ENCODE measurements around the gene C2CD3. TPM values are rescaled to one million over a fixed set of nuclear protein-coding genes. Genes with fewer than 3 reads are reported as not detected.

C2CD3 gene
- total RNA-seq, 1 donor from 2014 or later = 23.9 TPM

- H3K4me3 Mint-ChIP-seq (ENCODE audit: unreplicated experiment) = no peak overlapping the region
- no peak overlapping the region for H3K27ac Mint-ChIP-seq (ENCODE audit: unreplicated experiment)
- no peak for DNase-seq (ENCODE audit: low spot score)
- H3K9me3 Mint-ChIP-seq (ENCODE audit: unreplicated experiment) = no peaks in the 10 kb centered on the region
- no peak for TF ChIP-seq CTCF (IDR thresholded peaks at IDR 0.05; ENCODE audit: unreplicated experiment)
- H3K36me3 Mint-ChIP-seq (ENCODE audit: low read depth, unreplicated experiment) = peaks cover 12% of the 10 kb centered on the region
- peaks cover 18% of the 10 kb centered on the region for H3K27me3 Mint-ChIP-seq (ENCODE audit: unreplicated experiment)
- H3K4me1 Mint-ChIP-seq (ENCODE audit: unreplicated experiment) = peaks cover 25% of the 10 kb centered on the region
Measured at GRCh38 chr11:73977856-73978519, 192.8 kb downstream of the C2CD3 start.

- peaks cover 18% of the 10 kb centered on the region for H3K4me1 Mint-ChIP-seq (ENCODE audit: unreplicated experiment)
- no peak overlapping the region for H3K27ac Mint-ChIP-seq (ENCODE audit: unreplicated experiment)
- DNase-seq (ENCODE audit: low spot score) = no peak
- no peak for TF ChIP-seq CTCF (IDR thresholded peaks at IDR 0.05; ENCODE audit: unreplicated experiment)
- peaks cover 12% of the 10 kb centered on the region for H3K27me3 Mint-ChIP-seq (ENCODE audit: unreplicated experiment)
- H3K9me3 Mint-ChIP-seq (ENCODE audit: unreplicated experiment) = no peaks in the 10 kb centered on the region
- no peak overlapping the region for H3K4me3 Mint-ChIP-seq (ENCODE audit: unreplicated experiment)
- peaks cover 12% of the 10 kb centered on the region for H3K36me3 Mint-ChIP-seq (ENCODE audit: low read depth, unreplicated experiment)
Measured at GRCh38 chr11:73976451-73977151, 194.2 kb downstream of the C2CD3 start.

GRCh38 chr11:73975479-73975757 is 195.4 kb downstream of the C2CD3 start:
- Mint-ChIP-seq H3K4me1 (ENCODE audit: unreplicated experiment) (peaks cover 10% of the 10 kb centered on the region), H3K9me3 (ENCODE audit: unreplicated experiment) (no peaks in the 10 kb centered on the region), H3K4me3 (ENCODE audit: unreplicated experiment) (no peak overlapping the region), H3K36me3 (ENCODE audit: low read depth, unreplicated experiment) (peaks cover 9% of the 10 kb centered on the region), H3K27ac (ENCODE audit: unreplicated experiment) (no peak overlapping the region), H3K27me3 (ENCODE audit: unreplicated experiment) (peaks cover 10% of the 10 kb centered on the region)
- no peak for DNase-seq (ENCODE audit: low spot score)
- TF ChIP-seq CTCF (IDR thresholded peaks at IDR 0.05; ENCODE audit: unreplicated experiment) = no peak

GRCh38 chr11:73974604-73975478 is 196.0 kb downstream of the C2CD3 start:
- Mint-ChIP-seq H3K9me3 (ENCODE audit: unreplicated experiment) (no peaks in the 10 kb centered on the region), H3K4me1 (ENCODE audit: unreplicated experiment) (peaks cover 4% of the 10 kb centered on the region), H3K36me3 (ENCODE audit: low read depth, unreplicated experiment) (peaks cover 7% of the 10 kb centered on the region), H3K27me3 (ENCODE audit: unreplicated experiment) (peaks cover 10% of the 10 kb centered on the region), H3K4me3 (ENCODE audit: unreplicated experiment) (no peak overlapping the region), H3K27ac (ENCODE audit: unreplicated experiment) (no peak overlapping the region)
- no peak for DNase-seq (ENCODE audit: low spot score)
- no peak for TF ChIP-seq CTCF (IDR thresholded peaks at IDR 0.05; ENCODE audit: unreplicated experiment)

All from endothelial cell (in vitro differentiated cells).